NB4 (cell line): Measurements from ENCODE around the gene NBEAL2.

Source experiments
- DNase-seq: peaks from one replicate; pipeline ENCODE4 v3.0.0; 2010; ENCODE audit warnings: low read depth
- H3K4me3 ChIP-seq: one replicate; pipeline ENCODE4 v1.5.1; 2011; ENCODE audit warnings: mild to moderate bottlenecking, low read depth, low read length, moderate library complexity
- MYC ChIP-seq: IDR thresholded peaks from 2 replicates; pipeline ENCODE4 v1.6.1; 2011; ENCODE audit warnings: low read depth, low read length
- POLR2A ChIP-seq: IDR thresholded peaks from 2 replicates; pipeline ENCODE4 v1.6.1; 2011; ENCODE audit warnings: mild to moderate bottlenecking; ENCODE audit not compliant: insufficient read length; ENCODE audit errors: extremely low read depth
- TF ChIP-seq, protein P1 (sequence below): IDR thresholded peaks from one replicate; pipeline ENCODE4 v1.5.1; 2012; ENCODE audit warnings: low read depth, low read length
- TF ChIP-seq, protein P2 (sequence below): IDR thresholded peaks from 2 replicates; pipeline ENCODE4 v1.6.1; 2011; ENCODE audit warnings: low read depth, low read length

The NBEAL2 gene

DNA sequence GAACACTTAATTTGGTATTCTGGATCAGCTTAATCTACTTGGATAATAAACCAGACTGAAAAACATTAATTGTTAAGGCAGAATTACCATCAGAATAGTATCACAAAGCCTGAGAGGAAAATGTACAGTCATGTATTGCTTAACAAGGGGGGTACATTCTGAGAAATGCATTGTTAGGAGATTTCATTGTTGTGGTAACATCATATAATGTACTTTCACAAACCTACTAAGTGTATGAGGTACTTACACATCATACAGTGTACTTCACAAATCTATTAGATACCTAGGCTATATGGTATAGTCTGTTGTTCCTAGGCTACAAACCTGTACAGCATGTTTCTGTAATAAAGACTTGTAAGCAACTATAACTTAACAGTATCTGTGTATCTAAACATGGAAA, 68.2 kb downstream of the NBEAL2 start:
- no peak for TF ChIP-seq MYC
- TF ChIP-seq, protein P1, sequence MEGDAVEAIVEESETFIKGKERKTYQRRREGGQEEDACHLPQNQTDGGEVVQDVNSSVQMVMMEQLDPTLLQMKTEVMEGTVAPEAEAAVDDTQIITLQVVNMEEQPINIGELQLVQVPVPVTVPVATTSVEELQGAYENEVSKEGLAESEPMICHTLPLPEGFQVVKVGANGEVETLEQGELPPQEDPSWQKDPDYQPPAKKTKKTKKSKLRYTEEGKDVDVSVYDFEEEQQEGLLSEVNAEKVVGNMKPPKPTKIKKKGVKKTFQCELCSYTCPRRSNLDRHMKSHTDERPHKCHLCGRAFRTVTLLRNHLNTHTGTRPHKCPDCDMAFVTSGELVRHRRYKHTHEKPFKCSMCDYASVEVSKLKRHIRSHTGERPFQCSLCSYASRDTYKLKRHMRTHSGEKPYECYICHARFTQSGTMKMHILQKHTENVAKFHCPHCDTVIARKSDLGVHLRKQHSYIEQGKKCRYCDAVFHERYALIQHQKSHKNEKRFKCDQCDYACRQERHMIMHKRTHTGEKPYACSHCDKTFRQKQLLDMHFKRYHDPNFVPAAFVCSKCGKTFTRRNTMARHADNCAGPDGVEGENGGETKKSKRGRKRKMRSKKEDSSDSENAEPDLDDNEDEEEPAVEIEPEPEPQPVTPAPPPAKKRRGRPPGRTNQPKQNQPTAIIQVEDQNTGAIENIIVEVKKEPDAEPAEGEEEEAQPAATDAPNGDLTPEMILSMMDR = no peak
- no peak overlapping the region for H3K4me3 ChIP-seq
- no peak for DNase-seq

- TF ChIP-seq POLR2A (no peak), MYC (no peak)
- TF ChIP-seq, protein P1 = no peak
- TF ChIP-seq, protein P2, sequence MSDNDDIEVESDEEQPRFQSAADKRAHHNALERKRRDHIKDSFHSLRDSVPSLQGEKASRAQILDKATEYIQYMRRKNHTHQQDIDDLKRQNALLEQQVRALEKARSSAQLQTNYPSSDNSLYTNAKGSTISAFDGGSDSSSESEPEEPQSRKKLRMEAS = no peak
- no peak for DNase-seq
Measured at GRCh38 chr3:47054412-47054811, 74.9 kb downstream of the NBEAL2 start.

GRCh38 chr3:47056705-47057104, 77.2 kb downstream of the NBEAL2 start:
- H3K4me3 ChIP-seq = no peak overlapping the region
- TF ChIP-seq POLR2A (no peak), MYC (no peak)
- TF ChIP-seq, protein P2 = no peak
- TF ChIP-seq, protein P1 = no peak
- no peak for DNase-seq

More at GRCh38 chr3:47054412-47054811, 74.9 kb downstream of the NBEAL2 start:
- no peak overlapping the region for H3K4me3 ChIP-seq

DNA sequence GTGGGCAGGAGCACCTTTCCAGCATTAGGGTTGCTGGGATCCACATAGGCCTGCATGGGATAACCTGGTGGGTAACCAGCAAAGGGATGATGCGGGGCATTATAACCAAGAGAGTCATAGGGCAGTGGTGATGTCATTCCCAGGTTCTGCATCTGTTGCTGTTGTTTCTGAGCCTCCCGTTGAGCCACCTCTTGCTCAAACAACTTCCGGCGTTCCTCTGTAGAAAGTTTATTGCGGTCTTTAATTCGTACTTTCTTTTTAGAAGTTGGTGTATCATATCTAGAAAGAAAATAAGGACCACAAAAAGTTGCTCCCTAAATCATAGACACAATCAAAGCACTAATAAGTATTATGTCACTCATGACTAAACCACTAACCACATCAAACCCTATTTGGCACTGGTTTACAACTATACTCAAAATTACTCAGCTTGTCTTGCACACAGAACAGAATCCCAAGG, 77.8 kb downstream of the NBEAL2 start:
- DNase-seq = no peak
- no peak overlapping the region for H3K4me3 ChIP-seq
- TF ChIP-seq, protein P2 = no peak
- TF ChIP-seq, protein P1 = no peak
- TF ChIP-seq POLR2A = no peak
- TF ChIP-seq MYC = no peak
